Endothelial cell of umbilical vein (primary cell): ENCODE results near the gene CTTNBP2NL. TPM values are rescaled to one million over a fixed set of nuclear protein-coding genes. Genes with fewer than 3 reads are reported as not detected.

ENCODE experiments used
- BruUV-seq: library from RNA; stranded (reverse); fragments of 400-500 nt; replicated peaks from 2 replicates; lab custom pipeline; 2021; lab: Mats Ljungman, UMichigan
- CTCF ChIA-PET: fragments of 300-600, 350-600 bp; sonication (Branson Sonifier 250); formaldehyde crosslinking; loops from one replicate; lab custom pipeline; 2021; ENCODE audit warnings: antibody characterized with exemption, inconsistent platforms; lab: Charles Lee
- POLR2A ChIA-PET: fragments of 300-600, 350-600 bp; sonication (Branson Sonifier 250); formaldehyde crosslinking; loops from one replicate; lab custom pipeline; 2021; ENCODE audit warnings: antibody characterized with exemption, inconsistent platforms; lab: Charles Lee
- DNase-seq: peaks from one replicate; pipeline ENCODE4 v3.0.0-alpha.2; 2011; ENCODE audit warnings: low read depth, low spot score
- FAIRE-seq: peaks from 2 replicates; lab custom pipeline; 2011; peaks lifted over from hg19 to GRCh38; lab: Jason Lieb, UNC
- H2AFZ ChIP-seq: 2 replicates; pipeline ENCODE4 v1.6.0; 2012; ENCODE audit warnings: low read depth, low read length, control low read depth, inconsistent platforms
- H3K27ac ChIP-seq: 2 replicates; pipeline ENCODE4 v1.5.1; 2011; ENCODE audit warnings: low read depth, mild to moderate bottlenecking, control low read depth, low read length, moderate library complexity; ENCODE audit not compliant: insufficient read depth
- H3K27me3 ChIP-seq, 2 experiments: 2 replicates each; pipeline versions ENCODE4 v1.6.0 to v1.6.1; 2011; ENCODE audit warnings: low read length in 2 of 2, mixed read lengths in 1 of 2; ENCODE audit not compliant: control insufficient read depth in 2 of 2, insufficient read depth in 2 of 2
- H3K36me3 ChIP-seq, 2 experiments: 2 replicates in 1 of 2; 3 replicates in 1 of 2; pipeline ENCODE4 v1.5.1; 2011; ENCODE audit warnings: low read length in 2 of 2, mild to moderate bottlenecking in 1 of 2, moderate library complexity in 1 of 2; ENCODE audit not compliant: control insufficient read depth in 2 of 2, insufficient read depth in 2 of 2; ENCODE audit errors: extremely low read depth in 1 of 2
- H3K4me1 ChIP-seq: 3 replicates; pipeline ENCODE4 v1.5.1; 2011; ENCODE audit warnings: mild to moderate bottlenecking, low read length; ENCODE audit not compliant: control insufficient read depth, insufficient read depth; ENCODE audit errors: extremely low read depth
- H3K4me2 ChIP-seq: 2 replicates; pipeline ENCODE4 v1.6.1; 2011; ENCODE audit warnings: low read length, control low read depth, mixed read lengths; ENCODE audit not compliant: insufficient read depth
- H3K4me3 ChIP-seq, 3 experiments: fragments of 200-600 bp in 1 of 3; sonication (generic), shearing (Covaris generic) in 1 of 3; replicated peaks in 1 of 3; 2 replicates each; pipeline ENCODE4 v1.5.1; 2011 to 2016; ENCODE audit warnings: control low read depth in 3 of 3, low read length in 3 of 3, mild to moderate bottlenecking in 2 of 3, inconsistent platforms in 1 of 3, low read depth in 1 of 3, moderate library complexity in 1 of 3; ENCODE audit not compliant: insufficient read depth in 1 of 3
- H3K79me2 ChIP-seq: 2 replicates; pipeline ENCODE4 v1.6.0; 2012; ENCODE audit warnings: low read length, inconsistent platforms; ENCODE audit not compliant: control insufficient read depth, insufficient read depth
- H3K9ac ChIP-seq: replicated peaks from 2 replicates; pipeline ENCODE3; 2011; ENCODE audit warnings: low read length, control low read depth; ENCODE audit not compliant: insufficient read depth; ENCODE audit errors: extremely low read depth
- H3K9me1 ChIP-seq: replicated peaks from 3 replicates; pipeline ENCODE4 v1.6.0; 2011; ENCODE audit warnings: mild to moderate bottlenecking, low read length; ENCODE audit not compliant: control insufficient read depth, insufficient read depth; ENCODE audit errors: extremely low read depth
- H3K9me3 ChIP-seq: replicated peaks from 2 replicates; pipeline ENCODE4 v1.5.1; 2012; ENCODE audit warnings: low read length, inconsistent platforms; ENCODE audit not compliant: control insufficient read depth, insufficient read depth
- H4K20me1 ChIP-seq: replicated peaks from 2 replicates; pipeline ENCODE3; 2011; ENCODE audit warnings: mild to moderate bottlenecking, low read length; ENCODE audit not compliant: control insufficient read depth, insufficient read depth; ENCODE audit errors: extremely low read depth
- EZH2 ChIP-seq: IDR thresholded peaks from 2 replicates; pipeline ENCODE4 v1.6.1; 2012; ENCODE audit warnings: borderline replicate concordance, low read depth, mild to moderate bottlenecking, moderate library complexity, low read length, inconsistent platforms; ENCODE audit not compliant: severe bottlenecking
- FOS ChIP-seq: IDR thresholded peaks from 2 replicates; pipeline ENCODE4 v1.6.1; 2011; ENCODE audit warnings: mild to moderate bottlenecking, low read length, moderate library complexity, borderline replicate concordance; ENCODE audit not compliant: insufficient read depth
- GATA2 ChIP-seq: IDR thresholded peaks from 2 replicates; pipeline ENCODE4 v1.7.0; 2011; ENCODE audit warnings: low read depth, mild to moderate bottlenecking, moderate library complexity, mixed read lengths, low read length; ENCODE audit not compliant: insufficient read length, insufficient read depth
- JUN ChIP-seq: IDR thresholded peaks from 2 replicates; pipeline ENCODE4 v1.6.1; 2011; ENCODE audit warnings: borderline replicate concordance, low read depth; ENCODE audit not compliant: insufficient read length, insufficient read depth
- MYC ChIP-seq: IDR thresholded peaks from one replicate; pipeline ENCODE4 v1.6.1; 2011; ENCODE audit warnings: mild to moderate bottlenecking, low read depth, low read length
- POLR2AphosphoS5 ChIP-seq: IDR thresholded peaks from 2 replicates; pipeline ENCODE4 v1.6.1; 2012; ENCODE audit warnings: low read depth, mild to moderate bottlenecking, control low read depth, low read length, moderate library complexity; ENCODE audit not compliant: insufficient read depth
- dilution Hi-C: fragments of 300-500 bp; cut with MboI; formaldehyde crosslinking; loops from one replicate; pipeline ENCODE4 v1.15.0; 2019; ENCODE audit warnings: low sequenced_read_pairs; ENCODE audit not compliant: extremely low pct_ligation_motif_present
- intact Hi-C: fragments of 100-400 bp; cut with micrococcal nuclease; formaldehyde crosslinking; loops from one replicate; pipeline ENCODE4 v1.10.0; 2022
- polyA plus RNA-seq, 4 experiments: library from polyadenylated mRNA; depleted of rRNA in 3 of 4; stranded (reverse) in 3 of 4; unstranded in 1 of 4; fragments of >200 nt; gene quantifications; 2 replicates each; pipeline versions ENCODE4 v1.2.1 to v1.2.3, GENCODE V29; 2011 to 2012; ENCODE audit warnings: missing spikeins in 1 of 4
- total RNA-seq: library from RNA; stranded (reverse); gene quantifications from 2 replicates; pipeline ENCODE4 v1.2.3, GENCODE V29; 2021
- TF ChIP-seq, protein P1 (sequence below), 2 donors: IDR thresholded peaks; 1 replicate in 1 of 2; 2 replicates in 1 of 2; pipeline ENCODE4 v1.5.1; 2011; ENCODE audit warnings: low read length in 2 of 2, mild to moderate bottlenecking in 2 of 2, moderate library complexity in 2 of 2, control low read depth in 1 of 2, inconsistent platforms in 1 of 2, low read depth in 1 of 2; ENCODE audit not compliant: insufficient read depth in 1 of 2; ENCODE audit errors: extremely low read depth in 1 of 2

Gene CTTNBP2NL
- total and polyA plus RNA-seq, 2 donors (not counting 3 experiments of a cell fraction or from before 2014, with no cell fraction given) = 21.5 to 94.4 TPM

DNA sequence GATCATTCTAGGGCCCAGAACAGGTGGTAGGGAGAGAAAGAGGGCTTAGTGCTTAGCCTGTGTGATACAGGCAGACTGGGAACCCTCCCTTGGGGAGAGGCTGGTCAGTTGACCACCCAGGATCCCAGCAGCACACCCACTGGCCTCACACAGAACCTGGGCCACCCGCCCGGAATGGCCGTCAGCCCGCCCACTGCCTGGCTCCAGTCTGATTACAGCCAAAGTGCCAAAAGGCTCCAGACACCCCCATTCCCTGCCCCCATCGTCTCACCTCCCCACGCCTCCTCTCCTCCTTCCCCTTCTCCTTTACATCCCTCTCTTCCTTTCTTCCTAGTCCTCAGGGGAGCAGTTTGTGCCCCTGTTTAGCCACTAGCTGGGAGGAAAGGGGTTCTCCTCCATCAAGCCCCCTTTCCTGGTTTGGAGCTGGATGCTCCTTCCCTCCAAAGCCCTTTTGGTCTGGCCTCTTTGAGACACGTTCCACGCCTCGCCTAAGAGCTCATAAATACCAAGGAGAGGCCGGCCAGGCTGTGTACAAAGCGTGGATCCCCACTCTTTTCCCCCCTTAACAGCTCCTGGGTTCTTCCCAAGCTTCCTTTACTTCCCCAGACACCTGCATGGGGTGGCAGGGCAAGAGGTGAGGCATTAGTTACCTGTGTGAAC is 108.1 kb downstream of the CTTNBP2NL start:
- Histone ChIP-seq H3K9me1 (no peaks in the 10 kb centered on the region), H3K79me2 (no peaks in the 10 kb centered on the region), H3K9ac (no peak overlapping the region), H3K27me3 (peaks cover 2 to 3% of the 10 kb centered on the region in 2 experiments), H3K4me3 (no peak overlapping the region), H2AFZ (no peak overlapping the region), H3K27ac (no peak overlapping the region), H4K20me1 (no peaks in the 10 kb centered on the region), H3K36me3 (no peaks in the 10 kb centered on the region), H3K4me1 (peaks cover 11% of the 10 kb centered on the region), H3K4me2 (no peak overlapping the region), H3K9me3 (no peaks in the 10 kb centered on the region)
- FAIRE-seq = no peak
- DNase-seq = no peak
- dilution Hi-C loops = no loop called here
- no TSS peak for BruUV-seq
- intact Hi-C loops = loop anchor here (5.0 kb wide), 1 partner anchor 88 kb away; no protein-coding TSS in a partner anchor
- ChIA-PET CTCF (interaction anchor here (1.2 to 1.7 kb wide), 2 partner anchors 16 to 110 kb away, joined by 3 to 4 read pairs; no protein-coding TSS in a partner anchor), POLR2A (interaction anchor here (0.6 kb wide), 1 partner anchor 120 kb away, joined by 16 read pairs; no protein-coding TSS in a partner anchor)
- TF ChIP-seq MYC = no peak
- no peak for TF ChIP-seq JUN
- no peak for TF ChIP-seq EZH2
- TF ChIP-seq GATA2 = no peak
- TF ChIP-seq, protein P1, sequence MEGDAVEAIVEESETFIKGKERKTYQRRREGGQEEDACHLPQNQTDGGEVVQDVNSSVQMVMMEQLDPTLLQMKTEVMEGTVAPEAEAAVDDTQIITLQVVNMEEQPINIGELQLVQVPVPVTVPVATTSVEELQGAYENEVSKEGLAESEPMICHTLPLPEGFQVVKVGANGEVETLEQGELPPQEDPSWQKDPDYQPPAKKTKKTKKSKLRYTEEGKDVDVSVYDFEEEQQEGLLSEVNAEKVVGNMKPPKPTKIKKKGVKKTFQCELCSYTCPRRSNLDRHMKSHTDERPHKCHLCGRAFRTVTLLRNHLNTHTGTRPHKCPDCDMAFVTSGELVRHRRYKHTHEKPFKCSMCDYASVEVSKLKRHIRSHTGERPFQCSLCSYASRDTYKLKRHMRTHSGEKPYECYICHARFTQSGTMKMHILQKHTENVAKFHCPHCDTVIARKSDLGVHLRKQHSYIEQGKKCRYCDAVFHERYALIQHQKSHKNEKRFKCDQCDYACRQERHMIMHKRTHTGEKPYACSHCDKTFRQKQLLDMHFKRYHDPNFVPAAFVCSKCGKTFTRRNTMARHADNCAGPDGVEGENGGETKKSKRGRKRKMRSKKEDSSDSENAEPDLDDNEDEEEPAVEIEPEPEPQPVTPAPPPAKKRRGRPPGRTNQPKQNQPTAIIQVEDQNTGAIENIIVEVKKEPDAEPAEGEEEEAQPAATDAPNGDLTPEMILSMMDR (IDR thresholded peaks at IDR 0.05; ENCODE audit: extremely low read depth in 1 of 2, insufficient read depth in 1 of 2, low read depth in 1 of 2, low read length in 2 of 2) = no peak
- TF ChIP-seq FOS = no peak
- TF ChIP-seq POLR2AphosphoS5 = no peak
